Stimulated activated CD8-positive, alpha-beta memory T cell treated with anti-CD3 and anti-CD28 coated beads, Interleukin-12 subunit alpha, Interleukin-12 subunit beta, amount 100 ng/mL, for 4 hours (primary cell): ENCODE data around the gene IGF1.

Source experiments
- DNase-seq: peaks from one replicate; pipeline ENCODE4 v3.0.0-alpha.2; 2020; ENCODE audit warnings: low read depth

IGF1 gene

DNA sequence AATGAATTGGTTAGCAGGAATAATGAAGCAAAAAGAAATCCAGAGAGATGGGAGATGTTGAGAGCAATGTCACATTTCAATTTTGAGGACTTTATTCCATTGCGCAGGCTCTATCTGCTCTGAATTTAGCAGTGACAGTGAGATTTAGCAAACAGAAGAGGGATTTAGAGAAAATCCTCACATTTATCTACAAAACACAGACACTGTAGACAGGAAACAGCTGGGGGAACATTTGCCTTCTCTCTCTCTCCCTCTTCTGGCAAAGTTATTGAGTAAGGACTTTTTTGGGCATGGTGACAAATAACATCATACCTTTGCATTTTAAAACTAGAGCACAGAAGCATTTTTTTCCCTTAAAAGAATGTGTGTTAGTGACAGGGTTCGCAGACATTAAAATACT lies at the start of gene IGF1:
IGF1 (minus strand) TSS at position 158 of the 400 bp plus-strand sequence. CDS start 182 bp downstream, outside the sequence.
- no peak for DNase-seq

DNA sequence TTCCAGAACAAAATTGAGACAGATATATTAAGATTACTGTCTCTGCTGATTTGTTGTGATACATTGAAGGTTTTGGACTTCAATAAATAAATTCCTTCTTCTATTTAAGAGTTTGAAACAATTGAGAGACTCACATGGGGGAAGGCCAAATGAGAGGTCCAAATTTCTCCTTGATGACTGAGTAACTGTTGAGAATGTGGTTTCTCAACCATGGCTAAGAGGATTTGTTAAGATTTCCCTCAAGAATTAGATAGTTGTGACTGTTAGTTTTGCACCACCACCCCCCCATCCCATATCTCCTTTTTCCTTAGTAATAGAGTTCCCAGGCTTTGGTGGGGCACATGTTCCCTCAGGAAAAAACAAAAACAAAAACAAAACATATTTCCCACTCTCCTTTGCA lies 47.7 kb upstream of the IGF1 start:
- DNase-seq: no peak

DNA sequence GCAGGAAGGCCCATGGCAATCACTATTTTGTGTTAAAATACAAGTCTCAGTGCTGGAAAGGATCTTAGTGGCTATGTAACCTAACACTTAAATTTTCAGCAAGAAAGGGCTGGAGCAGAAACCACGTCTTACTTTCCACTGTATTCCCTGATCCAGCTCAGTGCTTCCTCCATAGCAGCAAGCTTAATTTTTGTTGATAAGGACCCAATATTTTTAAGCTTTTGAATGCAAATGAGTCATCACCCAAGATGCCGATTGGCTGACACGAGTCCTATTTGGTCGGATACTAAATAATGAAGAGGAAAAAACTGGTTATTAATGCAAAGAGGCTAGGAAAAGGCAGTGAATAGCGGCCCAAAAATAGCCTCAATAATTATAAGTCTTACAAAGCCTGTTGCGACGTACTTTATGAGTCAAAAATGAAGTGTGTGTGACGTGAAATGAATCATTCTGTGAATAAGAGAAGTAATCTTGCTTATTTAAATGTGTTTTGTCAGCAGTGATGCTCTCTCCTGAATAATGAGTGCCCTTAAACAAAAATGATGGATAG lies 46.9 kb upstream of the IGF1 start:
- DNase-seq: no peak

DNA sequence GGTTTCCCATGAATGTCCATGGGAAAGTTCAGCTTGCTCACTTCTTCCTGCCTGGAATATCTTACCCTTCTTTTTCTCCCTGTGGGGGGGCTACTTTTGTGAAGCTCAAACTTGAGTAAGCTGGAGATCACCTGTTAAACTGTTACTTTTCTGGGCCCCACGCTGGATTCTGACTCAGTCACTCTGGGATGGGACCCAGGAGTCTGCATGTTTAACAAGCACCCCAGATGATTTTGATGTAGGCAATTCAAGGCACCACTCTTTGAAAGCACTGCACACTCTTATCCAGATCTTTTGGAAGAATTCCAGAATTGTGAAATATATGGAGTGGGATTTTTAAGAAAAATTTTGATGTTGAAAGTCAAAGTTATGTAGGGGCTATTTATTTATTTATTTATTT lies 46.3 kb upstream of the IGF1 start:
- DNase-seq: no peak

DNA sequence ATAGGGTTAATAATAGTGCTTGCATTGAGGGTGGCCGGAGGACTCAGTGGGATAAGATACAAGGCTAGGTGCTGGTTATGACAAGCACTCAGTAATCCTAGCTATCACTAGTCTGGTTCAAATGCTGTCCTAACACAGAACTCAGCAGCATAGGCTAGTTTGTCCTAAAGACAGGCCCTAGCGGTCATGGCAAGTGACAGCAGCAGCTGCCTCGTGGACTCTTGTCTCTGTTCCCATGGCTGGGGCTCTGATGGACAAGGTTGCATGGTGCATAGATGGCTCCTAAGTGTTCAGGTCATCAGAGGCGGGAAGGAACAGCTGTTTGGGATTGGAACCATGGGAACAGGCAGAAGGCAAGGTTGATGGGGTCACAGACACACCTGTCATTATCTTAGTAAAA lies 42.4 kb upstream of the IGF1 start:
- no peak for DNase-seq

DNA sequence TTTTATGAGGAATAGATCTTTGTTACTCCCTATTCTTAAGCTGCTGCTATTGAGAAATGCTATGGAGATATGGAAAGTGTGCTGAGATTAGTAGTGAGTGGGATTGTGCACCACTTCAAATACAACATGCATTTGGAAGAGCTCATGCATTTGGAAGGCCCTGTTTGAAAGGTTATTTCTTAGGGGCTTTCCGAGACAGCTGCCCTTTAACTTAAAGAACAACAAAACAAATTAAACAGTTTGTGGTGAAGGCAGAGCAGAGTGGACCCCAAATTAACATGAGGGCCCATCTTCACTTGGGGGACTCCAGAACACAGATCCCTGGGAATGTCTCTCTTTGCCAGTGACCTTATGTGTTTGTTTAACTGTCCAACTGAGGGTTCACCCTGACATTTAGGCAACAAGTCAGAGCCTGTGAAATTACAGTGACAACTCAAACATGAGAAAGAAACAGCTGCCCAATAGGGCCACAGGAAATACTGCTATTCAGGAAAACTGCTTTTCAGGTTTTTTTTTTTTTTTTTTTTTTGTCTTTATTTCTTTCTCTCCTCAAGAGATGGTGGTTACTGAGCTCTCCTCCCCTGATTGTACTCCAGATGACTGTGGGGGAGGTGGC lies 41.4 kb upstream of the IGF1 start:
- no peak for DNase-seq

DNA sequence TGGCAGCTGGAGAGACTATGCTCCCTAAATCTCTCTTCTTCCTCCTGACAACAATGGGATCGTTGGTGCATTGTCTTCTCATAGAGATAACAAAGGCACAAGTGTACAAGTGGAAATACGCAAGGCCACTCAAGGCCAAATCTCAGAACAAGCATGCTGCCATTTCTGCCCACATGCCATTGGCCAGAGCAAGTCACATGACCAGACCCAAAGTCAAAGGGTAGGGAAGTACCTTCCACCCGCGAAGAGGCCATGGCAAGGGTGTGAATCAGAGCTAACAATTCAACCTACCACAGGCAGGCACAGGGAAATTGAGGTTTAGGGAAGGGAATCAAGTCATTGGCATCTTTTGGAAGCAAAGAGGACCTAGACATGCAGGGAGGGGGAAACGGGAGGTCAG lies 38.5 kb upstream of the IGF1 start:
- no peak for DNase-seq

DNA sequence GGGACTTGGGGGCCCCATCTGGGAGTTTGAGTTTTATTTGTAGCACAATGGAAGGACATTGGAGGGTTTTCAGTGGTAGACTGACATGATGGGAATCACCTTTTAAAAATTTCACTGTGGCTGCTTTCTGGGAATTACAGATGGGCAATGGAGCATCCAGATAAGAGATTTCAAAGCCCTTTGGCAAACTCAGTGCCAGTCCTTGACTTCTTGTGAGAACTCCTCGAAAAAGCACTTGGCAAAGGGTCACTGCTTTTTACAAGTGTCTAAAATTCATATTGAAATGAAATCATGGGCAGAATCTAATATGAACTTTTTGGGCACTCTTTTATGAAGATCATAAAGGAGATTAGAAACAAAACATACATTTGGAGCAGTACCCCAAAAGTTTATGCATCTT lies 34.3 kb upstream of the IGF1 start:
- no peak for DNase-seq

DNA sequence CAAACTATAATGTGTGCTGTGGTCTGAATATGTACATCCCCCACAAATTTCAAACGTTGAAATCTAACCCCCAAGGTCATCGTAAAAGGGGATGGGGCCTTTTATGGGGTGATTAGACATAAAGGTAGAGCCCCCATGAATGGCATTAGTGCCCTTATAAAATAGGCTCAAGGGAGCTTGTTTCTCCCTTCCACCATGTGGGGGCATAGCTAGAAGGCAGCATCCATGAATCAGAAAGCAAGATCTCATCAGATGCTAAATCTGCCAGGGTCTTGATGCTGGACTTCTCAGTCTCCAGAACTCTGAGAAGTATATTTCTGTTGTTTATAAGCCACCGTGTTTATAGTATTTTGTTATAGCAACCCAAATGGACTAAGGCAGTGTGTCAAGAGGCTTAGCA lies 33.4 kb upstream of the IGF1 start:
- DNase-seq: no peak

DNA sequence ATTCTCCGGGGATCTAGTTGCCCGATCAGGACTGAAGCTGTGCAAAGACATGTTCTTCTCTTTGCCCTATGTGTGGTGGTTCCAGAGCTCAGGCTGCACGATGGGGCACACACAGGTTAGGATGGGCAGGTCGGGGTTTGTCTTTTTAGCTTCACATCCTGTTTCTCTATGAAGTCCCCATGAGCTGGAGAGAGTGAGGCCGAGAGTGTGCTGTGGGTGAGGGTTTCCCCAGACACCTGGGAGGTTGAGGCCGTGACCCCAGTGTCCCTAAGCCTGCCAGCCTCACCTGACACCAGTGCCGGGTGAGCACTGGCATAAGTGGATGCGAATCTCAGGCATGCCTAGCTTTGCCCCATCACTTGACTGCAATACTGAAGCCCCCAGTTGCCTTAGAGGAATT lies 32.9 kb upstream of the IGF1 start:
- no peak for DNase-seq

DNA sequence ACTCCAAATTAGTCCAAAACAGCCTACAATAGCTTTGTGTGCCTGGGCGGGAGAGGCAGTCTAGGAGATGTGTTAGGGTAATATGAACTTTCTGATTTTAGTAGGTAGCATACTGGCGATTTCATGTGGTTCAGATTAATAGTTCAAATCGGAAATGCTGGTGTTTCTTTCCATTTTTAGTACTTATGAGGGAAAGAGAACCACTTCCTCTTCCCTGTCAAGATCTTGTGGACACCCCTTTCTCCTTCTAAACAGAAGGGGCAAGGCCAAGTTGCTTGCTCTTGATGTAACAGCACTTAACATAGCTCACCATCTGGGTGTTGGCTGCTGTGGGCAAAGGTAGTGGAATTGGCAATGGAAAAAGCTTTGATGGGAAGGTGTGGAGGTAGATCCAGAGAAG lies 32.2 kb upstream of the IGF1 start:
- DNase-seq: no peak

DNA sequence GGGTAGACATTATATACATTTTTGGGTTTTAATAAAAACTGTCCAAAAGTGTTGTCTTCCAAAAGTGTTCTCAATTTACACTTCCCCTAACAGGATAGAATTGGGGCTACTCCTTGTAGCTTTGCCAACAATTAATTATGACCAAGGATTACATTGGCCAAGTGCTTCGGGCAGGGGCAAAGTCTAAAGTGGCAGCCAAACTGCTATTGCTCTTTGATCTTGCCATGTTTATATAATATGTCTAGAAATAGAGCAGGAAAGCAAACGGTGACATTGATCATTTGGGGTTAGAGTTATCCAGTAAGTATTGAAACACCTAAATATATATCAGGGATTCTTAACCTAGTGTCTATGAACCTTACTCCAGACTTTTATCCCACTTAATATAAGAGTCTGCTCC lies 31.2 kb upstream of the IGF1 start:
- DNase-seq: no peak

DNA sequence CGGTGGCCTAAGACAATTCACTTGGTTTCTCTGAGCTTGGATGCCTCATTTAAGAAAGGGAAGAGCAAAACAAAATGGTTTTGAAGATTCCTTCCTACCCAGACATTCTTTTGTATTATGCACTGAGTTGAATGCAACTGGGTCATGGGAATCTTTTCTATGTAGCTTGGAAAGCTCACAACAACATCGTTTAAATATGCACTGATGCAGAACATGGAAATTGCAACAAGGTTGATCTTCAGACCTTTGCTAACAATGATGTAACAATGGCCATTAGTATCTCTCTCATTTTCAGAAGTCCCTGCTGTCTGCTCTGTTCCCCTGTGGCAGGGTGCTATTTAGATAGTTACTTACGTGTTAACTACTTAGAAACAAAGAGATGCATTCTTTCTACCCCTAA lies 30.1 kb upstream of the IGF1 start:
- no peak for DNase-seq

DNA sequence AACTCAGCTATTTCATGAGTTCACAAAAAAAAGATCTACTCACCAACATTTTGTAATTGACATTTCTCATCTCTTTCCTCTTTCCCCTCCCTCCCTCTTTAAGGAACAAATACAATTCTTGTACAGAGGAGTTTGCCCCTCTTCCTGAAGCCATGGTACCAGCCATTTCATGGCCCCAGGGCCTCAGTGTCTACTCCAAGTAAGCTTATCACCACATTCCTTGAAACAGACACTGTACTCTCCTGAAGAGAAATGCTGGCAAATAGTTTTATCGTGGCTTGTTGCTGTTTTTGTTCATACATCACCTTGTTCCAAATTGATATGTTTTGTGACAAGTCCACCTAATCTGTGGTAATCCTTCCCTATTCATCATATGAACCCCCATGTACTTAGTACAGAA lies 29.7 kb upstream of the IGF1 start:
- no peak for DNase-seq

DNA sequence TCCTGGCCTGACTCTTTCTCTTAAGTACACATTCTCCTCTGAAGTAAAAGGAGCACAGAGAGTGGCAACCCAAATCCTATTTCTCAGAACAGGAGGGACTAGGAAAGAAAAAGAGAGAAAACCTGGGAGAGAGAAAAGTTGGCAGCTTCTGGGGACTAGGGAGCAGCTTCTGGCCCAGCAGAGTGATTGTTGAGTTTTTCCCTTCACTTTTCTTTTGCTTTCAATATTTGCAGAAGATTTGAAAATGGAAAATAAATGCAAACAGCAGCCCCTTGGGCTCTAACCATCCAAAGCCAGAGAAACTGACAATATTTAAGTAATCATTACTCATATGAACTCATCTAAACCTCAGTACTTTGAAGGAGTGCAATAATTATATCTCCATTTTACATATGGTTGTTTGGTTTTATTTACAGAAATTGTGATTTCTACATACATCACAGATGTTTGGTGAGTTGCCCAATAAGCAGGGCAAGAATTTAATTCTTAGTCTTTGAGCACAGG lies 28.8 kb upstream of the IGF1 start:
- DNase-seq: no peak

DNA sequence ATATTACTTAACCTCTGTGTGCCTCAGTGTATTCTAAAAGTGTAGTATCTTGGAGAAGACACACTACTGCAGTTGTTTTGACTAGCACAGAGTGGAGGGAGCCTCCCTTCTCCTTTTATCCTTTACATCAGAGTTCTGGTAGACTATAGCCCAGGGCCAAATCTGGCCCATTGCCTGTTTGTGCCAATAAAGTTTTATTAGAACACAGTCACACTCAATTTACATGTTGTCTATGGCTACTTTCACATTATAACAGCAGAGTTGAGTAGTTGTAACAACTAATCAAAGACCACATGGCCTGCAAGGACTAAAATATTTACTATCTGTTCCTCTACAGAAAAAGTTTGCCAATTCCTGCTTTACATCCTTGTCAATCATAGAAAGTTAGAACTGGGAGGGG lies 27.7 kb upstream of the IGF1 start:
- no peak for DNase-seq

DNA sequence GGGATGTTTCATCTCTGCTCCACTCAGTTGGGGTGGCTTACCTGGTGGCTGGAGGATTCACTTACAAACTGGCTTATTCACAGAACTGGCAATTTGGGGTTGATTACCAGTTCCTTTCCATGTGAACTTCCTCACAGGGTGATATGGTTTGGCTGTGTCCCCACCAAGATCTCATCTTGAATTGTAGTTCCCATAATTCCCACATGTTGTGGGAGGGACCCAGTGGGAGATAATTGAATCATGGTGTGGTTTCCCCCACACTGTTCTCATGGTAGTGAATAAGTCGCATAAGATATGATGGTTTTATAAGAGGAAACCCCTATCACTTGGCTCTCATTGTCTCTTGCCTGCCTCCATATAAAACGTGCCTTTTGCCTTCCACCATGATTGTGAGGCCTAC lies 26.9 kb upstream of the IGF1 start:
- no peak for DNase-seq

DNA sequence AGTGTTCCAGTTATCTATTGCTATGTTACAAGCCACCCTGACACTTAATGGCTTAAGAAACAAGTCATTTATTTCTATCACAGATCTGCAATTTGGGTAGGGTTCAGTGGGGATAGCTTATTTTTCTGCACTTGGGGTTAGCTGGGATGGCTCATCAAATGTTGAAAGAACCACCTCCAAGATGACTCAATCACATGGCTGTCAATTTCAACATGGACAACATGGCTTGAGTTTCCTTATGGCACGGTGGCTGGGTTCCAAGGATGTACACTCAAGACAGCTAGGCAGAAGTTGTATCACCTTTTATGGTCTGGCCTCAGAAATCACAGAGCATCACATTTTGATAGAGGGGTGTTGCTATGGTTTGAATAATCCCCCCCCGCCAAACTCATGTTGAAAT lies 24.5 kb upstream of the IGF1 start:
- no peak for DNase-seq

DNA sequence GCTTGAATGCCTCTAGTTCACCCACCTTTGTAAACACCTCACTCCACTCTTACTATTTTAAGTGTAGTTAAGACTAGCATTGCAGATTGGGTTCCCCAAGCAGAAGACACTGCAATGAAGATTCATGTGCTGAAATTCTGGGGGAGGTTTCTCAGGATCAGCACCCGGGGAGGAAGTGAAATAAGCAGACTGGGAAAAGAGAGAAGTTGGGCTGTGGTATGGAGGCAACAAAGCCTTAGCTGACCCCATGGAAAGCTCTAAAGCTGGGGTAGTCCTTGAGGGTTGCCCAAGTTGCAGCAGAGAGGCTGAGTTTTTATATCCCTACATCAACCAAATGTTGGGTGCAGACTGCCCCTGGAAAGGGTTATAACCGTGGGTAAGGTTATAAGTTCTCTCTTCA lies 23.9 kb upstream of the IGF1 start:
- DNase-seq: no peak

DNA sequence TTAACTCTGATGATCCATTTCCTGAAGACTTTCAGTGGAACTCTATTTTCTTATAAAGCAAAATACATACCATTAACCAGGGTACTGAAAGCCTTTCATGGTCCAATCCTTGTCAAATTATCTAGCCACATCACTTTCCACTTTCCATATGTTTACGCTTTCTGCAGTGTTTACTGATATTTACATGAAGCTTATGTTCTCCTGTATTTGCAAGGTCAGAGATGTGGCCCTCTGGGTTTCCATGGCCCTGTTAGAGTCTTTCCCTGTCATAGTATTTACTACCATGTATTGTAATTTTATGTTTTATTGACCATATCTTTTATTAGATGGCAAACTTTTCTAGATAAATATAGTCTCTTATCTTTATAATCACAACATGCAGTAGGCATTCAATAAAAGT lies 23.5 kb upstream of the IGF1 start:
- no peak for DNase-seq

DNA sequence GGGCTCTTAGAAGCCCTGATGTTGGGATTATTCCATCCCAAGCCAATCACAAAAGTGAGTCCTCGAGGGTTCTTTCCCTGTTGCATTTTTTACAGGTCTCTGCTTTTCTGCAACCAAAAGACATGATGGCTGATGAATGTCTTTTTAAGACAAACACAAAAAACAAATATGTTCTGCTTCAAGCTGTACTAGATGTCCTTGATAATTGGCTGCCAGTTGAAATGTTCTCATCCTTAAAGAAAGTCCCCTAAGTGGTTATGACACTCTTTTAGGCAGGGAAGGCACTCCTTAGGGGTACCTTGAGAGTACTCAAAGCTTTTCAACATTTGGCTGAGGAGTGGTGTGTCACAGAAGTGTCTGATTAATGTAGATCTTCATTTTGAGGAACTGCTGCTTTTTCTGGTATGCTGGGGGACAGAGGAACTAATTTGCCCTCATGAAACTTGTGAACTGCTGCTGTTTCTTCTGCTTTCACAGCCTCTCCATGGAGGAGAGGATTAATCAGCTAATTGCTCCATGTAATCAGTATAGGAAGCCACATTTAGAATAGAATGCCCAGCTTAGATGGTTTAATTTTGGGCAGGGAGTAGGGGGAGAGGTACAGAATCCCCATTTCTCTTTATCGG lies 22.8 kb upstream of the IGF1 start:
- no peak for DNase-seq

DNA sequence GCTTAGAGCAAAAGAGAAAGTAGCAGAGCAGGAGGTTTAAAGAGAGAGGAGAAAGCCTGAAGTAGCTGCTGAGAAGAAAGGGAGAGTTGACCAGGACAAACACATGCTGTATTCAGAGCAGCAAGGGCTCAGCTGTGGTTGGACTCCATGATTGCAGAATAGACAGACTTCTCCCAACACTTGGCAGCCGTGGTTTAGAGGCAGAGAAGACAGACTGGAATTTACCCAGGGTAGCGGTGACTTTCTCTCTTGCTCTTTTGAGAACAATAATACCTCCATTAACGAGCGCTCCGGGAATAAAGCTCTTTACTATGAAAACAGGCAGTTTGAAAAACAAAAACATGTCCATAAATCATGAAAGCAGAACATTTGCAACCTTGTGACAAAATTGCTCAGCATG lies 21.4 kb upstream of the IGF1 start:
- DNase-seq: no peak

DNA sequence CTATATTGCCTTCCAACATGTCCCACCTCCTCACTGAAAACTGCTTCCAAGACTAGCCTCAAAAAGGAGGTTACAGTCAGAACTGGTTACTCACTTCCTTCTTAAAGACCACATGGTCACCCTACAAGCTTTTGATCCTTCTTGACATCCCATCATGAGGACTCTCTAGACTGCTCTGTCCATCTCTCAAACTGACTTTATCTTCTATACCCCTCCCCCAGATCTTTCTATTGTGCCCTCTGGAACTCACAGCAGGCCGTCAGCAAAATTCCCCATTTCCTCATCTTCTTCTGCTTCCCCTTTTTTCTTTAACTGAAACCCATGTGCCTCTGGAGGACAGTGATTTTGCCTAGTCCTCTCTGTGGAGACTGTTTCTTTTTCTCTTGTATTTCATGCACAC lies 18.1 kb upstream of the IGF1 start:
- DNase-seq: no peak

DNA sequence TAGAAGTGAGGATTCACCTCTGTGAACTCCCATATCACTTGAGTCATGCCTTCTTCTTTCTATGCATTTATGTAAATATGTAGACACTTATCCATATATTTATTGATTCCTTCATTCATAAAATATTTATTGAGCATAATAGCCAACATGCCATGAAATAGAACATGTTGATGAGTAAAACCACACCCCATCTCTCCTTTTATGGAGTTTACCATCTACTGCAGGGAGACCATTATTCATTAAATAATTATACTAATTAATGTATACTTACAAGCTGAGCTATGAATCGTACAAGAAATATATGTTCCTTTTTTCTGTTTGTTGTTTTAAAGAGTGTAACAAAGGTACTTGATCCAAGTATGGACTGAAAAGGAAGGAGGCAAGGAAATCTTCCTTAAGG lies 17.4 kb upstream of the IGF1 start:
- no peak for DNase-seq
